ENCODE data around the gene ACP3. TPM values are rescaled to one million over a fixed set of nuclear protein-coding genes. Genes with fewer than 3 reads are reported as not detected.

ACP3 gene, protein sequence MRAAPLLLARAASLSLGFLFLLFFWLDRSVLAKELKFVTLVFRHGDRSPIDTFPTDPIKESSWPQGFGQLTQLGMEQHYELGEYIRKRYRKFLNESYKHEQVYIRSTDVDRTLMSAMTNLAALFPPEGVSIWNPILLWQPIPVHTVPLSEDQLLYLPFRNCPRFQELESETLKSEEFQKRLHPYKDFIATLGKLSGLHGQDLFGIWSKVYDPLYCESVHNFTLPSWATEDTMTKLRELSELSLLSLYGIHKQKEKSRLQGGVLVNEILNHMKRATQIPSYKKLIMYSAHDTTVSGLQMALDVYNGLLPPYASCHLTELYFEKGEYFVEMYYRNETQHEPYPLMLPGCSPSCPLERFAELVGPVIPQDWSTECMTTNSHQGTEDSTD
- polyA plus RNA-seq, result not detected in 2 replicates
- polyA minus RNA-seq, result not detected in 2 replicates

DNA sequence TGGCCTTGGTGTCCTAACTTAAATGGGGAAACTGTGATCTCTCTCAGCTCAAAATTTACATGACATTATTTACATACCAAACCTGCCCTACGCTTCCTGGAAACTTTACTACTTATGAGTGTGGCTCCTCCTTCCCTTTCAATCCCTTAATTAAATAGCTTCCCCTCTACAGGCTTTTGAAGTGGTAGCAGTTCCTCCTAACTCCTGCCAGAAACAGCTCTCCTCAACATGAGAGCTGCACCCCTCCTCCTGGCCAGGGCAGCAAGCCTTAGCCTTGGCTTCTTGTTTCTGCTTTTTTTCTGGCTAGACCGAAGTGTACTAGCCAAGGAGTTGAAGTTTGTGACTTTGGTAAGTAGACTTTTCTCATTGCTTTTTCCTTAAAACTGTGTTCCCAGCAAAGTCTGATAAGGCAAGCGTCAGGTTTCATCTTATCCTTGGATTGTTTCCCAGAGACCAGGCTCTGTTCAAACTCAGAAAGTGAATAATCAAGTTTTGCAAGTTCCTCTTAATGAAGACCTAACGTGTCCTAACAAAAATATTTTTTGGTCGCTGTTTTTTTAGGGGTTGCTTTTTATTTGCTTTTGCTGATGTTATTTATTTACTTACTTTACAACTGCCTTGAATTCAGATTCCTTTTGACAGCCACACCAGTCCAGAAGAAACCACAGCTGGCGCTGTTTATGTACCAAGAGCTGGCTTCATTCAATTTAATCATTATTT is at the start of gene ACP3:
TSS of gene ACP3 (plus strand) at position 179 of the 720 bp plus-strand sequence. CDS start at position 229, 50 bp downstream.
- Histone ChIP-seq H3K9ac (ENCODE audit: low read length) (no peak within 1 kb of the TSS), H3K4me2 (ENCODE audit: low read length) (no peak within 1 kb of the TSS), H3K4me3 (ENCODE audit: low read length) (no peak within 1 kb of the TSS), H3F3A (ENCODE audit: insufficient read depth, low read length, poor library complexity, severe bottlenecking) (no peaks in the 10 kb centered on the region), H3K79me2 (replicated peaks; ENCODE audit: insufficient read depth, low read length) (no peaks in the 10 kb centered on the region), H2AFZ (ENCODE audit: low read depth, low read length) (no peak within 1 kb of the TSS), H4K20me1 (ENCODE audit: insufficient read depth) (no peaks in the 10 kb centered on the region), H3K27ac (ENCODE audit: low read length) (no peak within 1 kb of the TSS), H3K27me3 (ENCODE audit: insufficient read depth, low read depth, low read length) (no peaks in the 10 kb centered on the region), H3K9me2 (ENCODE audit: insufficient read depth, low read length) (no peaks in the 10 kb centered on the region), H3K9me3 (ENCODE audit: low read length) (no peaks in the 10 kb centered on the region), H3K36me3 (ENCODE audit: insufficient read depth, low read length) (no peaks in the 10 kb centered on the region)
- TF ChIP-seq SMC3 (conservative IDR thresholded peaks at IDR 0.05; ENCODE audit: poor library complexity) (no peak), CTCF (IDR thresholded peaks at IDR 0.05; ENCODE audit: poor library complexity, severe bottlenecking) (no peak), POLR2AphosphoS5 (IDR thresholded peaks at IDR 0.05) (no peak), RAD21 (conservative IDR thresholded peaks at IDR 0.05) (no peak), TAF1 (IDR thresholded peaks at IDR 0.05; ENCODE audit: low read depth) (no peak), EZH2 (IDR thresholded peaks at IDR 0.05; ENCODE audit: borderline replicate concordance, insufficient read depth, low read length, poor library complexity, severe bottlenecking) (no peak), EP300 (conservative IDR thresholded peaks at IDR 0.05; ENCODE audit: poor library complexity, severe bottlenecking) (no peak), MXI1 (conservative IDR thresholded peaks at IDR 0.05; ENCODE audit: poor library complexity, severe bottlenecking) (no peak), REST (IDR thresholded peaks at IDR 0.05; ENCODE audit: borderline replicate concordance) (no peak)

DNA sequence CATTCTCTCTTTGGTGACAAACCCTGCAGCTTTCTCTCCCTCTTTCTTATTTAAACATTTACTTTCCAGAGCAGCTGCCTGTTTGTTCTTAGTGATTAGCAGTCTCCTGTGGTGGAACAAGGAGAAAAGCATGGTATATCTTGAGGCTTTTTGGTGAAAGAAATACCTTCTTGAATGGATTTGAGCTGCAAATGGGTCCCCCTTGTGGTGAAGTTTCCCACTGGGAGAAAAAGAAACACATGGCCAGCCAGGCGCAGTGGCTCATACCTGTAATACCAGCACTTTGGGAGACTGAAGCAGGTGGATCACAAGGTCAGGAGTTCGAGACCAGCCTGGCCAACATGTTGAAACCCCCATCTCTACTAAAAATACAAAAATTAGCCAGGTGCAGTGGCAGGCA is 48.3 kb upstream of the ACP3 start:
- H3K9ac ChIP-seq (ENCODE audit: low read length), result no peak overlapping the region
- no peaks in the 10 kb centered on the region for H3K9me3 ChIP-seq (ENCODE audit: low read length)
- no peaks in the 10 kb centered on the region for H3F3A ChIP-seq (ENCODE audit: insufficient read depth, low read length, poor library complexity, severe bottlenecking)
- no peaks in the 10 kb centered on the region for H3K79me2 ChIP-seq (replicated peaks; ENCODE audit: insufficient read depth, low read length)
- TF ChIP-seq MXI1 (conservative IDR thresholded peaks at IDR 0.05; ENCODE audit: poor library complexity, severe bottlenecking) (no peak), RAD21 (conservative IDR thresholded peaks at IDR 0.05) (no peak), EP300 (conservative IDR thresholded peaks at IDR 0.05; ENCODE audit: poor library complexity, severe bottlenecking) (no peak), POLR2AphosphoS5 (IDR thresholded peaks at IDR 0.05) (no peak), CTCF (IDR thresholded peaks at IDR 0.05; ENCODE audit: poor library complexity, severe bottlenecking) (no peak), TAF1 (IDR thresholded peaks at IDR 0.05; ENCODE audit: low read depth) (no peak), SMC3 (conservative IDR thresholded peaks at IDR 0.05; ENCODE audit: poor library complexity) (no peak), REST (IDR thresholded peaks at IDR 0.05; ENCODE audit: borderline replicate concordance) (no peak), EZH2 (IDR thresholded peaks at IDR 0.05; ENCODE audit: borderline replicate concordance, insufficient read depth, low read length, poor library complexity, severe bottlenecking) (no peak)
- H3K4me3 ChIP-seq (ENCODE audit: low read length), result no peak overlapping the region
- H3K27me3 ChIP-seq (ENCODE audit: insufficient read depth, low read depth, low read length), result no peaks in the 10 kb centered on the region
- no peak overlapping the region for H3K27ac ChIP-seq (ENCODE audit: low read length)
- H4K20me1 ChIP-seq (ENCODE audit: insufficient read depth), result no peaks in the 10 kb centered on the region
- H2AFZ ChIP-seq (ENCODE audit: low read depth, low read length), result no peak overlapping the region
- no peak overlapping the region for H3K4me2 ChIP-seq (ENCODE audit: low read length)
- no peaks in the 10 kb centered on the region for H3K9me2 ChIP-seq (ENCODE audit: insufficient read depth, low read length)
- H3K36me3 ChIP-seq (ENCODE audit: insufficient read depth, low read length), result no peaks in the 10 kb centered on the region

All from neural cell (in vitro differentiated cells).